ENCODE measurements around the gene COX6B2.

COX6B2 gene

GRCh38 chr19:55383279-55384130, 29.0 kb upstream of the COX6B2 start:
- peak; percentile 91 for DNase-seq (ENCODE audit: low read depth, low spot score)

- no peak for DNase-seq (ENCODE audit: low read depth, low spot score)
These were observed 28.1 kb upstream of the COX6B2 start for GRCh38 chr19:55382522-55383054.

GRCh38 chr19:55382013-55382412, 27.5 kb upstream of the COX6B2 start:
- no peak for DNase-seq (ENCODE audit: low read depth, low spot score)

- DNase-seq (ENCODE audit: low read depth, low spot score), result no peak
These were observed 24.7 kb upstream of the COX6B2 start for GRCh38 chr19:55379174-55379573.

- DNase-seq (ENCODE audit: low read depth, low spot score), result no peak
These were observed 23.0 kb upstream of the COX6B2 start for GRCh38 chr19:55377356-55378131.

GRCh38 chr19:55376241-55376933, 21.9 kb upstream of the COX6B2 start, which contains the start of gene TMEM190:
Gene TMEM190 (plus strand): TSS chr19:55376826. CDS start chr19:55376854, 28 bp downstream.
- DNase-seq (ENCODE audit: low read depth, low spot score), result no peak

GRCh38 chr19:55373993-55374757, 19.7 kb upstream of the COX6B2 start:
- peak; percentile 73 for DNase-seq (ENCODE audit: low read depth, low spot score)

GRCh38 chr19:55373306-55373992, 18.9 kb upstream of the COX6B2 start:
- DNase-seq (ENCODE audit: low read depth, low spot score), result no peak

GRCh38 chr19:55372316-55373081, 18.0 kb upstream of the COX6B2 start:
- peak; percentile 79 for DNase-seq (ENCODE audit: low read depth, low spot score)

GRCh38 chr19:55370305-55370988, 15.9 kb upstream of the COX6B2 start, which contains the start of gene IL11:
Gene IL11 (minus strand): TSS chr19:55370463. CDS start chr19:55370310, 153 bp downstream.
- peak; percentile 89 for DNase-seq (ENCODE audit: low read depth, low spot score)

GRCh38 chr19:55369653-55370304, 15.3 kb upstream of the COX6B2 start:
- DNase-seq (ENCODE audit: low read depth, low spot score), result peak; percentile 83

GRCh38 chr19:55368701-55369563, 14.4 kb upstream of the COX6B2 start:
- peak; percentile 81 for DNase-seq (ENCODE audit: low read depth, low spot score)

- DNase-seq (ENCODE audit: low read depth, low spot score), result no peak
These were observed 13.6 kb upstream of the COX6B2 start for GRCh38 chr19:55368106-55368505.

GRCh38 chr19:55366790-55367189, 12.3 kb upstream of the COX6B2 start:
- DNase-seq (ENCODE audit: low read depth, low spot score), result no peak

GRCh38 chr19:55365964-55366363, 11.4 kb upstream of the COX6B2 start:
- no peak for DNase-seq (ENCODE audit: low read depth, low spot score)

- DNase-seq (ENCODE audit: low read depth, low spot score), result no peak
These were observed 10.7 kb upstream of the COX6B2 start for GRCh38 chr19:55365245-55365644.

GRCh38 chr19:55362990-55363716, 8.6 kb upstream of the COX6B2 start, which contains the start of gene GARIN5B:
Gene GARIN5B (minus strand): TSS chr19:55363260. CDS start chr19:55363066, 194 bp downstream.
- no peak for DNase-seq (ENCODE audit: low read depth, low spot score)

Measured in astrocyte of the hippocampus (primary cell).